SIG-M5 treated with dmso at 0.1 percent for 504 hours (cell line): ENCODE results near the gene PDE6G.
"Not testable (repeated sequence)": the region's sequence is repeated elsewhere in the genome, so short reads cannot be mapped to it uniquely, and the experiment has no call there.

Experiments
- DNase-seq: peaks from one replicate; lab custom pipeline; 2025; ENCODE audit not compliant: unreplicated experiment; lab: John Stamatoyannopoulos, UW

PDE6G gene

DNA sequence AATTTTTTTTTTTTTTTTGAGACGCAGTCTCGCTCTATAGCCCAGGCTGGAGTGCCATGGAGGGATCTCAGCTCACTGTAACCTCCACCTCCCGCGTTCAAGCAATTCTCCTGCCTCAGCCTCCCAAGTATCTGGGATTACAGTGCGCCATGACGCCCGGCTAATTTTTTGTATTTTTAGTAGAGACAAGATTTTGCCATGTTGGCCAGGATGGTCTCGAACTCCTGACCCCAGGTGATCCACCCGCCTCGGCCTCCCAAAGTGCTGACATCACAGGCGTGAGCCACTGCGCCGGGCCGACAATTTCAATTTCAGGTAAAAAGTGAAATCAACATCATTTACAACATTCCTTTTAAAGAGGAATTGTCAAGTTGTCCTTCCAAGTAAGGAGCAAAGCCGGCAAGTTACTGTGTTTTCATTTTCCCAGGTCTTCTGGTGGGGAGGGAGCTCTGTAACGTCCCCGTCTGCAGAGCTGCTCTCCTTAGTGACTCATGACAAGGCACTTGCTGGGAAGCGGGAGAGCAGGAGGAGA, 20.3 kb downstream of the PDE6G start:
- DNase-seq: peak; percentile 31

GRCh38 chr17:81635431-81635830, 20.9 kb downstream of the PDE6G start:
- DNase-seq: no peak

DNA sequence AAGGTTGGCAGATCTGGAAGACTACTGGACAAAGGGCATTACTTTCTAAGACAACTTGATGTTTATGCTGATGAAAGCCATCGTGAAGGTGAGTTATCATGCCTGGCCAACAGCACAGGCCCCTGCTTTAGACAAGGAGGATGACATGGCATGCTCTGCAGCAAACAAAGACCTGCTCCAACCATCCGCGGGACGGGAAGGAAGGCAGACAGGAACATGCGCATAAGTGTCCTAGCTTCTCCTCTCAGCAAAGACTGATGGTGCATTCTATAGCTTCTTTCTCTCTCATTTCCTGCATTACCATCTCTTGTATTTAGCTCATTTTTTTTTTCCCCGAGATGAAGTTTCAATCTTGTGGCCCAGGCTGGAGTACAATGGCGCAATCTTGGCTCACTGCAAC, 24.9 kb downstream of the PDE6G start:
- no peak for DNase-seq

DNA sequence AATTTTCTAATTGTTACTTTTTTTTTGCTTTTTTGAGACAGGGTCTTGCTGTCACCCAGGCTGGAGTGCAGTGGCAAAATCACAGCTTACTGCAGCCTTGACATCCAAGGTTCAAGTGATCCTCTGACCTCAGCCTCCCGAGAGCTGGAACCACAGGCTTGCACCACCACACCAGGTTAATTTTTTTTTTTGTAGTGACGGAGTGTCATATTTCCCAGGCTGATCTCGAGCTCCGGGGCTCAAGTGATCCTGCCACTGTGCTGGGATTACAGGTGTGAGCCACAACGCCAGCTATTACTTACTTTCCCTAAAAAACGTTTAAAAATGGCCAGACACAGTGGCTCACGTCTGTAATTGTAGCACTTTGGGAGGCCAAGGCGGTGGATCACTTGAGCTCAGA, 26.1 kb downstream of the PDE6G start:
- DNase-seq: no peak

GRCh38 chr17:81621494-81622130, 34.7 kb downstream of the PDE6G start:
- DNase-seq: no peak

- not testable (repeated sequence) for DNase-seq
Observed at GRCh38 chr17:81618307-81618706, 38.0 kb downstream of the PDE6G start.

DNA sequence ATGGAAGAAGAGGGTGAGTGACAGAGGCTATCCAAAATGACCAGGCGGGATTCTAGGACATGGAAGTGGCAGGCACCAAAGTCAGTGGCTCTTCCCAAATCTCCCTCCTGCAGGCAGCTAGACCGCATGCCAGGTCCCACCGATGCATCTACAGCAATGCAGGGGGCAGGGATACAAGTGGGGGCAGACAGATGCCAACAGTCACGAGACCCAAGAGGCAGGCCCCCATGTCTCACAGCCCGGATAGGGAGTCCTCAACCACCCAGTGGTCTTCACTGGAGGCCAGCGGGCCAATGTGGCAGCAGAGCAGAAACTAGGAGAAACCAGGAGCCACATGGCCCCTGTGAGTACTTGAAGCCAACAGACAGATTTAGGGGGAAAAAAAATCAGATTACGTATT, 39.5 kb downstream of the PDE6G start:
- no peak for DNase-seq

- DNase-seq: no peak
Observed at GRCh38 chr17:81615401-81615930, 40.9 kb downstream of the PDE6G start.

GRCh38 chr17:81612172-81612970, 44.0 kb downstream of the PDE6G start:
- no peak for DNase-seq

DNA sequence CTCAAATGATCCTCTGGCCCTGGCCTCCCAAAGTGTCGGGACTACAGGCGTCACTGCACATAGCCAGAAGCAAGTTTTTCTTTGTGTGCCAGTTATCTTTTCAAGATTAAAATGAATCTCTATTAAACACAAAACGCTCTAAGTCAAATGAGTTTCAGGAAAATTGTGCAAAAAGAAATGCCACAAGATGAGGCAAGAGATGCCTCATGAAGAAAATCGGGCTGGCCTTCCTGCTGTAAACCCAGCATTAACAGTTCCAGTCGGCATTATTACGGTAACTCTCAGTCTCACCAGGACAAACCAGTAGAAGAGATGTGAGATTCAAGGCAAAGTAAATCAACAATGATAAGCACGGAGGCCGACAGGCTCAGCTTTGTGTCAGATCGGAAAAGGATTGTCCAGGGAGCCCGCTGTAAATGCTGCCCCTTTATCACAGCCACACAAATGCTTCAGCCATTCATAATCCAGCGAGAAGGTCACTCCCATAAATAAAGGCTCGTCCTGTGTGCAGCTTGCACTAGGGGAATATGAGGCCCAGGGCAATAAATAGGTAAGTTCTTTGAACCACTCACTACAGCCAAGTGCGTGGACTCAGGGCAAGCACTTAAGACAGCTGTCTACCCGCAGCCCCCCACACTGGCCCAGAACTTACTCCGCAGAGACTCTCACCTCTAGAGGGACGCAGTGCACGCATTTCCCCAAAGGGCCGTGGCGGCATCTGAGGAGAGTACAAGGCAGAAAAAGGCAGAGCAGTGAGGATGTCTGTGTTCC, 46.6 kb downstream of the PDE6G start:
- no peak for DNase-seq

GRCh38 chr17:81608605-81609004, 47.7 kb downstream of the PDE6G start:
- no peak for DNase-seq

DNA sequence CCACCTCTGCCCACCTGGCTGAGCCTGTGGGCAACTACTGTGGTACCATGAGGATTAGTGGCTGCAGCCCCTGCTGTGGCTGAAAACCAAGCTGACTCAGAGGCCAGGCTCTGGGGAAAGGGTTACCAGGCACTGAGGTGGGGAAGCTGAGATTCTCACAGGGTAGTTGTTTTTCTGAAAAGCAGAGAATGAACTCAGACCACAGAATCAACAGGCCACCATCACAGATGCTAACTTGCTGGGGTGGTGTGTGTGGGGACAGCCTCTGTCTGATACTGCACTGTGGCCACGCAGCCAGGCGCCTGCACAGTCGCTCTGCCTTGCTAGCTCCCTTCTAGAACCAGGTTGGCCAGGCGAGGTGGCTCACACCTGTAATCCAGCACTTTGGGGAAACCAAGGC, 48.3 kb downstream of the PDE6G start:
- no peak for DNase-seq

DNA sequence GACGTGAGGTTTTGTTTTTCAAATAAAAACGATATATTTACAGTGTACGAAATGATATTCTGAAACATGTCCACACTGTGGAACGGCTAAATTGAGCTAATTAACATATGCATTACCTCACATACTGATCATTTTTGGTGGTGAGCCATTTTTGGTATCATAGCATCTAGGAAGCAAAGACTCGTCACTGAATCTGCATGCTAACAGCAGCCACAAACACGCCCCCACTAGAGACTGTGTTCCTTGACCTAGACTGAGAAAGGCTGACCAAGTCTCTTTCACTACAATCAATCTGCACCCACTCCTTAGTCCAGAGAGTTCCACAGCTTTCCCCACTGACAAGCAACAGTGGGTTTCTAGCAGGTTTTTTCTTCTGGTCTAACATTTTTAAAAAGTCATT, 48.9 kb downstream of the PDE6G start:
- DNase-seq: no peak

DNA sequence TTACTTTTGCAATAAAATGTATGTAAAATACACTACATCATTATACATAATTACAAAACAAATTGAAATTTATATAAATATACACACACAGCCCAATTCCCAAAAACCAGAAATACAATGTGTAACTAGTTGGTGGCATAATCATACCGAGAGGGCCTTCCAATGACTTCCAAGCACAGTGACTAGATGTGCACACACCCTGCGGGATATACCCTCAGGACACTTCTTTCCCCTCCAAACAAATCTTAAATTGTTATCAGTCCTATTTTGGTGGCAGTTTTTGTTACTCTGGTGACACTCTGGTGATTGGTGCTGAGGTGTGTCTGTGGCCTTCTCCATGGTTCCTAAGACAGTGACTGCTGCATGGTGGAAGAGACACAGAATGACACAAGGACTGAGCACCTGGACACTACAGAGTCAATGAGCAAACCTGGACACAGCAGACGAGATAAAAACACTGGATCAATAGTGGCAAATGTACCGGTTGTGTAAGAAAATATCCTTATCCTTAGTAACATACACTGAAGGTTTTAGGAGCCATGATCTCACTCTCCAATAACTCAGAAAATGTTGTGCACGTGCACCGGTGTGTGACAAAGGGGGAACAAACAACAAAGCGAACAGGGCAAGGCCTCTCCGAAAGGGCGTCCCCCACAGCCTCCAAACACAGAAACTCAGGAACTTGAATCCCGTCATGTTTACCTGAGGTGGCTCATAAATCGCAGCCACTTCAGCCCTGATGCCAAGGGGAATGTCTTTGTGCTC, 52.3 kb downstream of the PDE6G start:
- DNase-seq: no peak

GRCh38 chr17:81601525-81602120, 54.7 kb downstream of the PDE6G start:
- peak; percentile 74 for DNase-seq
